MG63 (cell line): ENCODE results near the gene KLHL29. TPM values are rescaled to one million over a fixed set of nuclear protein-coding genes. Genes with fewer than 3 reads are reported as not detected.

Source experiments
- DNase-seq: peaks from one replicate; pipeline ENCODE4 v3.0.0-alpha.2; 2020
- H3K27me3 ChIP-seq: fragments of 250-450 bp; sonication (Bioruptor Pico); 2 replicates; pipeline ENCODE4 v1.5.1; 2020; ENCODE audit warnings: mild to moderate bottlenecking, moderate library complexity
- H3K36me3 ChIP-seq: fragments of 250-450 bp; sonication (Bioruptor Pico); 2 replicates; pipeline ENCODE4 v1.5.1; 2020; ENCODE audit warnings: mild to moderate bottlenecking, moderate library complexity
- H3K4me3 ChIP-seq: fragments of 250-450 bp; sonication (Bioruptor Pico); 2 replicates; pipeline ENCODE4 v1.5.1; 2020; ENCODE audit warnings: mild to moderate bottlenecking, moderate library complexity
- H3K9me3 ChIP-seq: fragments of 250-450 bp; sonication (Bioruptor Pico); 2 replicates; pipeline ENCODE4 v1.5.1; 2020; ENCODE audit warnings: mild to moderate bottlenecking, moderate library complexity
- total RNA-seq: library from RNA; depleted of rRNA; stranded (reverse); fragments of >200 nt; shearing (Covaris generic); gene quantifications from 2 replicates; pipeline ENCODE4 v1.2.3, GENCODE V29; 2014; ENCODE audit warnings: low replicate concordance

Gene KLHL29
- total RNA-seq, 1 experiment from 2014 or later = 1.5 TPM

DNA sequence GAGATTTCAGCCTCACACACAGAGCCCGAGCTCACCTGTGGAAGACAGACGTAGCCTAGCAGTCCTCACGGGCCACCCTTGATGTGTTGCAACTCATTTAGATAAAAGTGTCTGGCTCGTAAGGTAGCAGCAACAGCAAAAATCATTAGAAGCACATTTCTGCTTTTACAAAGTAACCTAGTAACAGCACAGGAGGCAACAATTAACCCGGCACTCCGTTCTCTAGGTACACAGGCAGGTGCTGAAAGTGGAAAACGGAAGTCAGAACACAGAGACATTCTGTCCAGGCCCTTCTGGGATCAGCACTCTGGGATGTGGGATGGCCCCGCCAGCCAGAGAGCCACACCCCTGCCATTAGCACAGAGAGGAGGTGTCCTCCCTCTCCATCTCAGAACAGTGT lies 99.3 kb downstream of the KLHL29 start:
- Histone ChIP-seq H3K27me3 (no peaks in the 10 kb centered on the region), H3K36me3 (no peaks in the 10 kb centered on the region; the same call in 1 of the 2 replicates), H3K9me3 (no peaks in the 10 kb centered on the region), H3K4me3 (no peak overlapping the region)
- no peak for DNase-seq

- H3K36me3 ChIP-seq = no peaks in the 10 kb centered on the region; the same call in 1 of the 2 replicates
- H3K27me3 ChIP-seq = no peaks in the 10 kb centered on the region
- DNase-seq = no peak
- H3K9me3 ChIP-seq = no peaks in the 10 kb centered on the region
- no peak overlapping the region for H3K4me3 ChIP-seq
Observed at GRCh38 chr2:23484767-23485166, 99.8 kb downstream of the KLHL29 start.

GRCh38 chr2:23485261-23485660 lies 100.3 kb downstream of the KLHL29 start:
- Histone ChIP-seq H3K9me3 (no peaks in the 10 kb centered on the region), H3K27me3 (no peaks in the 10 kb centered on the region), H3K4me3 (no peak overlapping the region), H3K36me3 (no peaks in the 10 kb centered on the region; the same call in 1 of the 2 replicates)
- no peak for DNase-seq

- no peak overlapping the region for H3K4me3 ChIP-seq
- DNase-seq = no peak
- no peaks in the 10 kb centered on the region for H3K27me3 ChIP-seq
- H3K36me3 ChIP-seq = no peaks in the 10 kb centered on the region; the same call in 1 of the 2 replicates
- no peaks in the 10 kb centered on the region for H3K9me3 ChIP-seq
Observed at GRCh38 chr2:23485841-23486683, 101.1 kb downstream of the KLHL29 start.

GRCh38 chr2:23486684-23487075 lies 101.7 kb downstream of the KLHL29 start:
- Histone ChIP-seq H3K36me3 (no peaks in the 10 kb centered on the region; the same call in 1 of the 2 replicates), H3K4me3 (no peak overlapping the region), H3K9me3 (no peaks in the 10 kb centered on the region), H3K27me3 (no peaks in the 10 kb centered on the region)
- peak; percentile 41 for DNase-seq

- no peaks in the 10 kb centered on the region for H3K27me3 ChIP-seq
- H3K4me3 ChIP-seq = no peak overlapping the region
- H3K36me3 ChIP-seq = no peaks in the 10 kb centered on the region; the same call in 1 of the 2 replicates
- no peak for DNase-seq
- H3K9me3 ChIP-seq = no peaks in the 10 kb centered on the region
Observed at GRCh38 chr2:23487735-23488492, 102.9 kb downstream of the KLHL29 start.

DNA sequence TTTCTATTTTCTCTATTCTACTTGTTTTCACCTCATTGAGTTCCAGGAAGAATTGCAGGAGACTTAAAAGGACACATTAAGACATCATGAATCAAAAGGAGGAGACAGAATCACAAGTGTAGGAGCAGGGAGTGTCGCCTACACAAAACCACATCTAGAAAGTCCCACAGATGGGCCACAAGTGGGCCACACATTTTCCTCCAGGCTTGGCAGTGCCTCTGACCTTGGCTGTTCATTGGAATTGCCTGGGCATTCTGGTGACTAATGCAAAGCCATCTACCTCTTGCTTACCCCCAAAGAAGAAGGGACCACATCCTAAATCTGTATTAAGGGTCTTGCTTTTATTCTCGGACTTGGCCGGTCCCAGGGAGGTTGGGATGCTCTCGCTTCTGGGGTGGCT lies 103.6 kb downstream of the KLHL29 start:
- Histone ChIP-seq H3K36me3 (no peaks in the 10 kb centered on the region; the same call in 1 of the 2 replicates), H3K9me3 (no peaks in the 10 kb centered on the region), H3K27me3 (no peaks in the 10 kb centered on the region), H3K4me3 (no peak overlapping the region)
- no peak for DNase-seq

- Histone ChIP-seq H3K9me3 (no peaks in the 10 kb centered on the region), H3K27me3 (no peaks in the 10 kb centered on the region), H3K4me3 (no peak overlapping the region), H3K36me3 (no peaks in the 10 kb centered on the region)
- no peak for DNase-seq
Observed at GRCh38 chr2:23489471-23490322, 104.7 kb downstream of the KLHL29 start.

DNA sequence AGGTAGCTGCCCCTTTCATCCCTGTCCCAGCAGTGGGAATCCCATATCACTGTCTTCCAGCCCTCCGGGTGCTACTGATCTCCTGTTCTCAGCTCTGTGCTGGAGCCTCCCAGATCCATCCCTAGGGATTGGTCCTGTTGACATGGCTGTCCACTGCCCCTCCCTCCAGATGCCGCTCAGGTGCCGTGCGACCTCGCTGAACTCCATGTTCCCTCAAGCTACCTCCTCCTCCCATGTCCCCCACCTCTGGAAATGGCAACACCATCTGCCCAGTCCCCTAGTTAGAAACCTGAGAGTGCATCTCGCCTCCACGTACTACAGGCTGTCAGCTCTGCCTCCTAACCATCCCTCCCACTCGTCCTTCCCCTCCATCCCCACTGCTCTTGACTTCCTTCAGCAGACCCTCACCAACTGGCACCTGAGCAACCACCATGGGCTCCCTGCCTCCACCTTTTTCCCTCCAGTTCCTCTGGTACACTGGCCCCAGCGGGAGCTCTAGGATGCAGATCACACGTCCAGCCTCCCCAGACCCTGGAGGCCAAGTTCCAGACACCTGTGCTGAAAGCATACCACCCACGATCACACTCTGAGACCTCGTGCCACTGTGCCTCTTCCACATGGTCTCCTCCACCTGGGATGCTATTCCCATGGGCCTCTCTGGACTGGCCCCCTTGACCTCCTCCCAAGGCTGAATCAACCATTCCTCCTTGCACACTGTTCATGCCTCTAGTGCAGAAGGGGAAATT lies 106.8 kb downstream of the KLHL29 start:
- no peak overlapping the region for H3K4me3 ChIP-seq
- H3K36me3 ChIP-seq = no peaks in the 10 kb centered on the region
- no peak for DNase-seq
- no peaks in the 10 kb centered on the region for H3K9me3 ChIP-seq
- H3K27me3 ChIP-seq = no peaks in the 10 kb centered on the region

DNA sequence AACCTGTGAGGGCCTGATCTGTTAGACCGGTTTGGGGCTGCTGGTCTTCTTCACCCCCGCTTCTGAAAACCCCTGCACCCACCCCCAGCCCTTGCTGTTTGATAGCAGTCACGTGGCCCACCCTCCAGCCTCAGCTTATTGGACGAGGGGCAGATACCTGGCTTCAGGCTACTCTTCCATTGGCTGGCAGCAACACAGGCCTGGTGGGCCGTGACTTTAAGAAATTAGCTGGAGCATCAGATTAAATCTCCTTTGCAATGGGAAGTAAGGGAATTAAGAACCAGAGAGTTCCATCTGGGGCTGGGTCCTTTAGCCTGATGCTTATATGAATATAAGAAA lies 107.3 kb downstream of the KLHL29 start:
- Histone ChIP-seq H3K9me3 (no peaks in the 10 kb centered on the region), H3K27me3 (no peaks in the 10 kb centered on the region), H3K4me3 (no peak overlapping the region), H3K36me3 (no peaks in the 10 kb centered on the region)
- no peak for DNase-seq

GRCh38 chr2:23492921-23493320 lies 107.9 kb downstream of the KLHL29 start:
- Histone ChIP-seq H3K4me3 (no peak overlapping the region), H3K9me3 (no peaks in the 10 kb centered on the region), H3K36me3 (no peaks in the 10 kb centered on the region), H3K27me3 (no peaks in the 10 kb centered on the region)
- no peak for DNase-seq

- H3K27me3 ChIP-seq = no peaks in the 10 kb centered on the region
- DNase-seq = no peak
Observed at GRCh38 chr2:23493846-23494245, 108.9 kb downstream of the KLHL29 start.

GRCh38 chr2:23494286-23494685 lies 109.3 kb downstream of the KLHL29 start:
- Histone ChIP-seq H3K36me3 (no peaks in the 10 kb centered on the region), H3K4me3 (no peak overlapping the region), H3K9me3 (no peaks in the 10 kb centered on the region), H3K27me3 (no peaks in the 10 kb centered on the region)
- DNase-seq = no peak

More at GRCh38 chr2:23493846-23494245, 108.9 kb downstream of the KLHL29 start:
- Histone ChIP-seq H3K36me3 (no peaks in the 10 kb centered on the region), H3K9me3 (no peaks in the 10 kb centered on the region), H3K4me3 (no peak overlapping the region)

GRCh38 chr2:23495661-23496114 lies 110.7 kb downstream of the KLHL29 start:
- no peak for DNase-seq
- no peaks in the 10 kb centered on the region for H3K9me3 ChIP-seq
- no peak overlapping the region for H3K4me3 ChIP-seq
- no peaks in the 10 kb centered on the region for H3K36me3 ChIP-seq
- H3K27me3 ChIP-seq = no peaks in the 10 kb centered on the region

- DNase-seq = no peak
- no peak overlapping the region for H3K4me3 ChIP-seq
- no peaks in the 10 kb centered on the region for H3K36me3 ChIP-seq
- no peaks in the 10 kb centered on the region for H3K9me3 ChIP-seq
- H3K27me3 ChIP-seq = no peaks in the 10 kb centered on the region
Observed at GRCh38 chr2:23496456-23496855, 111.5 kb downstream of the KLHL29 start.

- Histone ChIP-seq H3K4me3 (no peak overlapping the region), H3K9me3 (no peaks in the 10 kb centered on the region), H3K36me3 (no peaks in the 10 kb centered on the region), H3K27me3 (no peaks in the 10 kb centered on the region)
- DNase-seq = peak; percentile 93
Observed at GRCh38 chr2:23497063-23497462, 112.1 kb downstream of the KLHL29 start.
